ENCODE measurements around the gene KLF11. TPM values are rescaled to one million over a fixed set of nuclear protein-coding genes. Genes with fewer than 3 reads are reported as not detected.

The KLF11 gene
- total RNA-seq, 1 donor from 2014 or later, result 25.8 TPM

DNA sequence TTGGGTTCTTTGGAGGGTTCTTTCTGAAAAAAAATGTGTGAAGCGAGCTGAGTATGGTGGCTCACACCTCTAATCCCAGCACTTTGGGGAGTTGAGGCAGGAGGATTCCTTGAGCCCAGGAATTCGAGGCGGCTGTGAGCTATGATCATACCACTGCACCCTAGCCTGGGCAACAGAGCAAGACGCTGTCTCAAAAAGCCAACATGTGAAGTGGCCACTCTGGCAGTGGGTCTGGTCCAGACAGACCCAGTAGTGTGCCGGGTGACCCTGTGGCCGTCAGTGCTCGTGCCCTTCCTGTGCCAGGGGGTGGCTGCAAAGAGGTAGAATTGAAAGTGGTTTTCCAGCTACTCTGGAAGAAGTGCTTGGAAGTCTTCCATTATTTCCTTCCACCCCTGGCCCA is 11.6 kb downstream of the KLF11 start:
- ATAC-seq (no peak), DNase-seq (no peak)
- intact Hi-C loops (cut with micrococcal nuclease), result no loop called here

DNA sequence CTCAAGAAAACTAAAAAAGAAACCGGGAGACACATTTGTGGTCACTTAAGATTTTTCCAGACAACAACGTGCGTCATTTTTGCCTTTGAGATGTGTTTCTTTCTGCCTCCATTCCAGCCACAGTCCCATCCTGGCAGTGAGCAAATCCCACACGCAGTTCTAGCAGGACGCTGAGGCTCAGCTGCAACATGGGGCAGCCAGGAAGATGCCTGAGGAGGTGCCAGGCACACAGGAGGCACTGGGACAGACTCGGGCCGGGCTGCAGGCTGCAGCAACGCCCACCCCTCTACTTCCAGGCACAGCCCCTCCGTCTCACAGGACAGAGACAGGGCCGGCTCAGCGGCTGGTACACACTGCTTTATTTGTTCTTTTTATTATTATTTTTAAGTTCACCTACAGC is 13.1 kb downstream of the KLF11 start:
- DNase-seq (no peak), ATAC-seq (no peak)
- intact Hi-C loops (cut with micrococcal nuclease), result no loop called here

DNA sequence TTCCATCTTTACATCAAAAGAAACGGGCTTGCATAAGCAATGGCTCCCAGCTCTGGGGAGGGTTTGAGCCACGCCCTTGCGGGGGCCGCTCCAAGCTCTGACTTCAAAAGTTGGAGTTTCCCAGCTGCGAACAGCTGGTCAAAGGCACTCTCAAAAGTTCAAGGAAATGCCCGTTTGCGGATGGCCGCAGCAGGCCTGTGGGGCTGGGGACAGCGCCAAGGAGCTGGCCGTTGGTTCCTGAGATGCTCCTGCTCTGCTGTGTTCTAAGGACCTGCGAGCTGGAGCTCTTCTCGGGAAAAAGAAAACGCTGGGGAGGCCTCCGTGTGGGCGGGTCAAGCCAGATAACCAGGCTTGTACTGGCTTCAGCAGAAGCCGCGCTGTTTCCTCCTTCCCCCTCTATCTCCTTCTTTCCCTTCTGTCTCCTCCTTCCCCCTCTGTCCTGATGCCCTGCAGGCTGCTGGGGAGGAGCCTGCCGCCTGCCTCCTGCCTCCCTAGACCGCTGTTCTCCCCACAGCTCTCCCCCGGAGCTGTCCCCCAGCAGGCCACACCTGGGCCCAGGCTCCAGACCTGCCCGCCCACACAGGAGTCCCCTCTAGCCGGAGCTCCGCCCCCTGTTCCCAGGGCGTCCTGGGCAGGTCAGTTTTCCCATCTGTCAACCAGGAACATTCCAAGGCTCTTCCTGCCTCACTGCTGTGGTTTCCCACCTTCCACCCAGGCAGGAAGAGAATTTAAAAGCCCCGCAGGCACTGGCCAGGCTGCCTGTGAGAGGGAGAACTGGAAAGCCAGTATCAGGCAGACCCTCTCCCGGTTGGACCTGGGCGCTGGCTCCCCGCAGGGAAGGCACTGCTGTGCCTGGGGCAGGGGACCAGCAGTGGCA is 14.1 kb downstream of the KLF11 start:
- intact Hi-C loops (cut with micrococcal nuclease), result no loop called here
- peak; percentile 71 for ATAC-seq
- DNase-seq, result peak; percentile 83

DNA sequence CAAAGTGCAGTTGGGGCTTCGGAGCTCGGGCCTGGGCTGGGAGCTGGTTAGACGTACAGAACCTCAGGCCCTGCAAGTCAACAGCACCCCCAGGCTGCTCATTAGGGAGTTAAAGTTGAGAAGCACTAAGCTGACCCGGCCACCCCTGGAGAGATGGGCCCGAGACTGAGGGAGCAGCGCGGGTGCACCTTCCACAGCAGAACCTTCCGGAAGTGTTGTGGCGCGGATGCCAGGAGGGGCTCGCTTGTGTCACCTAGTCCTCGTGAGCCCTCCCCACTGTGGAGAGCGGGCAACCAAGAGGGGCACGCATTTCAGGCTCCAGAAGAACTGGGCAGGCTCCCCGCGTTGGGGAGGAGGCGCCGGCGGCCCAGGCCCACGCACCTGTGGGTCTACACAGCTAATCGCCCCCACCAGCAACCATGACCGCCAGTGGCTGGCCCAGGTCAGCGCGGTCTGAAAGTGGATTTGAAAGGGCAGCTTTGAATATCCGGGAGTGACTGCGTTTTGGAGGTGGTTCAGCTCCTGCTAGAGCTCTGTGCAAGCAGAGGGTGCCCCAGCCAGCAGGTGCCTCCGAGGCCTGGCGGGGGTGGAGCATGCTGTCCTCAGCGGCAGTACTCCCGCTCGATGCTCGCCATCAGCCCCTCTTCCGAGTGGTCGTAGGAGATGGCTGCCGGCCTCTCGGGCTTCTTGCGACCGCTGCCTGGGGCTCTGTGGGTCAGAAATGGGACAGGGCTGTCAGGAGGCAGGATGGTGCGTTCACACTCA is 15.1 kb downstream of the KLF11 start:
- DNase-seq (no peak), ATAC-seq (no peak)
- intact Hi-C loops (cut with micrococcal nuclease), result no loop called here

DNA sequence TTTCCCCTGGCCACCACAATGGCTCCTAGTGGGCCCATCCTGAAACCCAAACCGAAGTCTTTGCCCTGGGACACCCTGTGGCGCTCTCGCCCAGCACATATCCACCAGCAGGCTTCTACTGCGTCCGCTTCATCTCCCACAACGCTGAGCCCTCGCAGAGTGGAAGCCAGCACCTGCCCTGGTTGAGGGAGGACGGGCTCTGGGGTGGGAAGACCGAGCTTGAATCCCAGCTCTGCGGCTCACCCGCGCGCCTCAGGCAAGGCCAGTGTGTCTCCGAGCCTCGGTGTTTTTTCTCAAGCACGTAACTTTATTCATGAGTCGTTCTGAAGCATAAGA is 15.6 kb downstream of the KLF11 start:
- DNase-seq (no peak), ATAC-seq (no peak)
- intact Hi-C loops (cut with micrococcal nuclease), result no loop called here

DNA sequence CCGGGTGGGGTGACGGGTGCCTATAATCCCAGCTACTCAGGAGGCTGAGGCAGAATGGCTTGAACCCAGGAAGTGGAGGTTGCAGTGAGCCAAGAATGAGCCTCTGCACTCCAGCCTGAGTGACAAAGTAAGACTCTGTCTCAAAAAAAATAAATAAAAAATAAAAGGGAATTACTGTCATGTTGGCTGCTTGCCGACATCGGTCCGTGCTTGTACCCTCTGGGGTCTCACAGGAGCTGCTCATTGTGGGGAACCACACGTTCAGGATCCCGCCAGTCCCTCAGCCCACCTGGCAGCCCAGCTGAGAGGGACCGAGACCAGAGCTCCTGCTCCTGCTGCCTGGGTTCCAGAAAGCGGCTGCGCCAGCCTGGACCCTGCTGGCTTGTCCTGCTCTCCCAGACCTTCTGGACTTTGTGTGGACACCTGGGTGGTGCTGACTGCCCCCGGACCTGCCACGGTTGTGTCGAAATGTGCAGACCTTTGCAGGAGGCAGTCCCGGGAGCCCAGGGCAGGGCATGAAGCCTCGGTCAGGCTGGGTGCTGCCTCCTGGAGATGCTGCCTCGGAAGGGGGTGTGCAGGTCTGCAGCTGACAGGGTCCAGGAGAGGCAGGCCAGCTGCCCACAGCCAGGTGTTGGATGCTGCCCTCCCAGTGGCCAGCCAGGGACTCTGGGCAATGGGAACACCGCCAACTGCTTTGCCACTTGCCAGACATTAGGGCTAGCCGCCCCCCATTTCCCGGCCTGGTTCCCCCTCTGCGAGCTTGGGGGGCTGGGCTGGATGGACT is 16.4 kb downstream of the KLF11 start:
- intact Hi-C loops (cut with micrococcal nuclease), result no loop called here
- DNase-seq (no peak), ATAC-seq (no peak)

DNA sequence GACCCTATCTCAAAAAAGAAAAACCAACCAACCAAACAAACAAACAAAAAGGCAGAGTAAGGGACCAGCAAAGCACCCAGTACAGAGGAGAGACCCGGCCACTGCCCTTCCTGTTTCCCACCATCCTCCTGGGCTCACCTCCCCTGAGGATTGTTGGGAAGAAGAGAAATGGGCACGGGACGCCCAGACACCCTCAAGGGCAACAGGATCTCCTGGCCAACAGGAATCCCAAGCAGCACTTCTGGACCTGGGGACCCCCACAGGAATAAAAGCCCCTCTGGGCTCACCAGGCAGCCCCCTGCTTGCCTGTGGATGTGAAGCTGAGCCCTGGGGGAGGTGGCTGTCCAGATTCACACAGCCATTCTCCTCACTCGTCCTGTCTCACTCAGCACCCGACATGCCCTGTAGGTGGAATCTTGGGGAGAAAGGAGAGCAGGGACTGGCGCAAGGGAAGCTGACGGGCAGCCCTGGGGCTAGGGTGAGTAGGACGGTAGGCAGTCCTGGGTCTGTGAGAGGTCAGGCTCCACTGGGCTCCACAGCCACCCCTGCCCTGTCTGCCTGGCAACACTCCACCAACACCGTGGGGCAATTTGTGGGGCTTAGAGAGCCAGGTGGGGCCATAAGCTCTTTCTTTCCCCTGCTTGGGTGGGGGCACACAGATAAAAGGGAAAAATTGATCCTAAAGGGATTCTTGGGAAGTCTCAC is 18.0 kb downstream of the KLF11 start:
- no peak for DNase-seq
- ATAC-seq, result no peak
- intact Hi-C loops (cut with micrococcal nuclease), result no loop called here

DNA sequence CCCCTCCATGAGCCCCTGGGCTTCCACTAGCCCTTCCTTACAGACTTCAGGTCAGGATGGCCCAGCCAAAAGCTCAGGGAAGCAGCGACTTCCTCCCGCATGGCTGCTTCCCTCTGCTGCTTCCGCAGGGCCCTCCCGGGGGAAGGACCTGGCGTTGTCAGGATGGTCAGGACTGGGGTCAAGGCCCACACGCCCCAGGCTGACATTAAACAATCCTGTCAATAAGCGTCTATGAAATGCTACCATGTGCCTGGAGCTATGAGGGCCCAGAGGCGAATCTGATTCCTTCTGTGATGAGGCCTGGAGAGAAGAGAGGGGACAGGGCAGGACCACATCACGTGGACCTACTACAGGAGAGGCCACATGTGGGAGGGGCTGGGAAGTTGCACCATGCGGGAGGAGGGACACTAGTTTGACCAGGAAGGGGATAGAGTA is 19.6 kb downstream of the KLF11 start:
- intact Hi-C loops (cut with micrococcal nuclease), result no loop called here
- DNase-seq (no peak), ATAC-seq (no peak)

DNA sequence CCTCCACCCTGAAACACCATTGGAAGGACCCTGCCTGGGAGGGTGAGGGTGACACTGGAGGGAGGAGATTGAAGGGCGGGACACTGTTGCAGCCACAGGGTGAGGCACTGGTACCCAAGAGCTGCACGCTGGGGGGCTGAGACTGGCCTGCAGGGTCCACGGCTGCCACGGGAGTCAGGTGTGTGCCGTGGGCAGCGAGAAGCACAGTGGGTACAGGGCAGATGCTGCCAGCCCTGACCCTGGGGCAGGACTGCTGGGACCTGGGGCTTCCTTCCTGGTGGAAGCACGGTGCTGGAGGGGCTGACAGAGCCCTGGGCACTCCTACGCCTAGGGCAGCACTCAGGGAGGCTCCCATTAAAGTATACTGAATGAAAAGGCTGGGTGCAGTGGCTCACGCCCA is 20.2 kb downstream of the KLF11 start:
- ATAC-seq, result no peak
- DNase-seq, result no peak
- intact Hi-C loops (cut with micrococcal nuclease), result no loop called here

DNA sequence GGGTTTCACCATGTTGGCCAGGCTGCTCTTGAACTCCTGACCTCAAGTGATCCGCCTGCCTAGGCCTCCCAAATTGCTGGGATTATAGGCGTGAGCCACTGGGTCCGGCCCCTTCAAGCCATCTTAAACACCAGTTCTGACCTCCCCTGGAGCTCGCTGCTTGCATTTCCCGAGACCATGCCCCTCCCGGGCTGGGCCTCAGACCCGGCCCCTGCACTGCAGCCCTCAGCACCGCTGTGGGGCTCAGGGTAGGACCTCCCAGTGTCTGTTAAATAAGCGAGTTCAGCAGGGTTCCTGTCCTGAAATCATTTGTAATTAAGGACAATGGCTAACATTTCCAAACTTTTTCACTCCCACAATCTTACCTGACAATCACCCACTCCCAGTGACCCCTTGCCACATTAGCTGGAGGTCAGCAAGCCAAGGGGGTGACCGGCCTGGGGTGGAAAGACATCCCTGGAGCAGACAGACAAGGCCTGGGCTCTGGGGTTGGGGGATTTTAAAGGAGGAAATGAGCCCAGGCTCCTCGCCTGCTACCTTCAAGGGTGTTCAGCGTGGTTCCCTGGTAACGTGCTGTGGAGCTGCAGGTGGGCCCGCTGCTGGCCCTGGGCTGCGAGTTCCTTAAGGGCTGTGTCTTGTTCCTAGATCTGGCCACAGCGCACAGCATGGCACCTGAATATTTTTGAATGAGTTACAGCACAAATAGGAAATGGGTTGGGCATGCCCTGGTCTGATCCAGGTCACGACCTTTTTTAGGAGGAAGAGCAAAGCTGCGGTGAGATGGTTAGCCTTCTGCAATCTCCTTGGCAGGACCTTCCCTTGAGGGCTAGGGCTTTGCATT is 21.8 kb downstream of the KLF11 start:
- no peak for DNase-seq
- intact Hi-C loops (cut with micrococcal nuclease), result no loop called here

DNA sequence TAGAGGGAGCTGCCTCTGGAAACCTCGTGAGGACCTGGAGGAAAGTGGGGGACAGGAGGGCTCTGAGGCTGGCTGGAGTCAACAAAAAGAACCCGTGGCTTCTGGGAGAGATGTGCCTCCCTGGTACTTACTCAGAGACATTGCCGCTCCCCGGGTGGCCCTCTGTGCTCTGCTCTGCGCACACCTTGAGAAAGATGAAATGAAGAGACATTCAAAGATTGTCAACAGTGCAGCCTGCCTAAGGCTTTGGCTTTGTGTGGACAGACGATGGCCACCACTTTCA is 22.4 kb downstream of the KLF11 start:
- ATAC-seq, result no peak
- intact Hi-C loops (cut with micrococcal nuclease), result no loop called here
- DNase-seq, result no peak

More for the DNA sequence above, 21.8 kb downstream of the KLF11 start:
- no peak for ATAC-seq

DNA sequence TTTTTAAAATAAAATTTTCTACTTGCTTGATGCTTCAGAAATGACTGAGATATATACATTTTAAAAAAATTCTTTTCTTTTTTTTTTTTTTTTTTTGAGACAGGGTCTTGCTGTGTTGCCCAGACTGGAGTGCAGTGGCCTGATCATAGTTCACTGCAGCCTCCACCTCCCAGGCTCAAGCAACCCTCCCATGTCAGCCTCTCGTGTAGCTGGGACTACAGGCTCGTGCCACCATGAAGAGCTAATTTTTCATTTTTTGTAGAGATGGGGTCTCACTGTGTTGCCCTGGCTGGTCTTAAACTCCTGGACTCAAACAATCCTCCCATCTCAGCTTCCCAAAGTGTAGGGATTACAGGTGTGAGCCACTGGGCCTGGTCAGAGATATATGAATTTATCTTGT is 24.0 kb downstream of the KLF11 start:
- ATAC-seq, result no peak

DNA sequence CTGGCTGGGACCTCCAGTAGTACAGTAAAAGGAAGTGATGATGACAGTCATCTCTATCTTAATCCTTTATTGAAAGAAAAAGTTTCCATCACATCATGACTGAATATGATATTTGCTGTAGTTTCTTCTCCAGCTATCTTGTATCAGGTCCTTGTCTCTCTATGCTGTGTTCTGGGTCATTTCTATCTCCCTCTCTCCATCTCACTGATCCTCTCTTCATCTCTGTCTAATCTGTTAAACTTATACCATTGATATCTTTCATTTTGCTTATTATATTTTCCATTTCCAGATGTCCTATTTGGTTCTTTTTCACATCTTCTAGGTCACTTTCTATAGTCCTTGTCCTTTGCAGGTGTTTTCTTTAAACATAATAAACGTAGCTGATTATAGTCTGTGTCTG is 24.5 kb downstream of the KLF11 start:
- DNase-seq, result no peak
- intact Hi-C loops (cut with micrococcal nuclease), result no loop called here
- no peak for ATAC-seq

More for the DNA sequence above, 24.0 kb downstream of the KLF11 start:
- DNase-seq, result no peak
- intact Hi-C loops (cut with micrococcal nuclease), result no loop called here

DNA sequence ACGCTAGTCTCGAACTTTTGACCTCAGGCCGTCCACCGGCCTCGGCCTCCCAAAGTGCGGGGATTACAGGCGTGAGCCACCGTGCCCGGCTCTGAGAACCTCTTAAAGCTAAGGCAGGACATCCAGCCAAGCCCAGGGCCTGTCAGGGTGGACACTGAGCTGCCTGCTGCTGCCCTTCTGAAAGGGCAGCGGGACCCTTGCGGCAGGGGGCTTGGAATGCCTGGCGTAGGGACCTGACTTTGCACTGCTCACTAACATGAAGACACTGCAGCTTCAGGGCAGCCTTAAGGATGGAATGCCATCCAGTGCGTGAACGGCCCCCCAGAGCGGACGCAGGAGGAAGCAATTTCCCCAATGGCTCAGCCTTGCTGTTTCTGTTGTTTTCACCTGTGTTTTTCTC is 27.8 kb downstream of the KLF11 start:
- intact Hi-C loops (cut with micrococcal nuclease), result no loop called here
- ATAC-seq (no peak), DNase-seq (no peak)

DNA sequence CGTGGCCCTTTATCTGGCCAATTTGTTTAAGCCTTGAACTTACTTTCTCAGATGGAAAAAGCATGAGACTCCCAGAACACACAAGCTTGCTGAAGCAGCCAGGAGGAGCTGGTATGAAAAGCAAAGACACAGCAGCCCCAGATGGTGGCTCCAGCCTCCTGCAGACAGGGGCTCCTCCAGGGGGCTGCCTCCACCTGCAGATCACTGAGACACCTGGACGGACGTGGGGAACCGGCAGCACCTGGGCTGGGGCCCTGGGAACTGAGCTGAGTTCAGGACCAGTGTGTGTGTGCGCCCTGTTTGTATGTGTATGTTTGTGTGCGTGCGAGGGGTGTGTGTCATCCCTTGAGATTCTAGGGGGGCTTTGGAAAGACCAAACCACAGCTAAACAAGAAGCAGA is 28.2 kb downstream of the KLF11 start:
- DNase-seq (no peak), ATAC-seq (no peak)
- intact Hi-C loops (cut with micrococcal nuclease), result no loop called here

DNA sequence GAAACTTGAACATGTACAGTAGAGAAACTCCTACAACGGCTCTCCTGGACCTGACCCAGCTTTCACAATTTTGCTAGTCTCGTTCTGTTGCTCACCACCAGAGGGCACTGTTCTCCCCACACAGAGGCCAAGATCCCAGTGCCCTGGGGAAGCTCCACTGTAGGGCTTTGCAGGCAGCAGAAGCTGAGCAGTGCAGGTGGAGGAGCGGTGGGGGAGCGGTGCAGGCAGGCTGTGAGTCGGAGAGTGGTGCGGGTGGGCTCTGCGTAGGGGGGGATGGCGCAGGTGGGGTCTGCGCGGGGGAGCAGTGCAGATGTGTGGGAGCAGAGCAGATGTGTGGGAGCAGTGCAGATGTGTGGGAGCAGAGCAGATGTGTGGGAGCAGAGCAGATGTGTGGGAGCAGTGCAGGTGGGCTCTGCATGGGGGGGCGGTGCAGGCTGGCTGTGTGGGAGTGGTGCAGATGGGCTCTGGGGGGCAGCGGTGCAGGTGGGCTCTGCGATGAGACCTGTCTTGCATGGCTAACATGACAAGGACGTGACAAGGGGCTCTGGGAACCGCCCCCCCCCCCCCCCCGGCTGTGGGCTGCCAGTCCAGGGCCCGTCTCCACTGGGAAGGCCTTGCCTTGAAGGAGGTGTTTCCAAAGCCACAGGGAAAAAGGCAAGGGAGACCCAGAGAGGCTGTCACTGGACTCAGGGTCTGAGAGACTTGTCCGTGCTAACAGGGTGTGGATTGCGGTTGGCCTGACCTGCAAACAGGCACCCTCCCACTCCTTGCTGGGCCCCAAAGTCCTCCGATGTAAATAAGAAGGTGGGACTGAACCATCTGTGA is 29.5 kb downstream of the KLF11 start:
- ATAC-seq (peak; percentile 93), DNase-seq (peak; percentile 79)
- intact Hi-C loops (cut with micrococcal nuclease), result no loop called here

DNA sequence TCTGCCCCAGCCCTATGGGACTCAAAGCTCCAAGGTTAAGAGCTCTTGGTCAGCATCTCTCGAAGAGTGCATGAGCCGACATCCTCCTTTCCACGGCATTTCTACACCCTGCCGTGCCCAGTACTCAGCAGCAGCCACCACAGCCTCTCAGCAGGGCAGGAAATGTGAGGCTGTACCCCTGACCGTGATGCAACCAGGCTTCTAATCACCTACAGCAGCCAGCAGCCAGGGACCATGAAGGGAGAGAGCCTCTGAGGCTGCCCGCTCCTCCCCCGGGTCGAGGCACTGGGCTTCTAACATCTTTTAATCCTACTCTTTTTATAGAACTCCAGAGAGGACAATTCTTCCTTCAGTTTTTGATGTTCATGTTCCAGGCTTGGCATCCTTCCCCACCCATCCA is 30.4 kb downstream of the KLF11 start:
- DNase-seq (no peak), ATAC-seq (no peak)
- intact Hi-C loops (cut with micrococcal nuclease), result no loop called here

DNA sequence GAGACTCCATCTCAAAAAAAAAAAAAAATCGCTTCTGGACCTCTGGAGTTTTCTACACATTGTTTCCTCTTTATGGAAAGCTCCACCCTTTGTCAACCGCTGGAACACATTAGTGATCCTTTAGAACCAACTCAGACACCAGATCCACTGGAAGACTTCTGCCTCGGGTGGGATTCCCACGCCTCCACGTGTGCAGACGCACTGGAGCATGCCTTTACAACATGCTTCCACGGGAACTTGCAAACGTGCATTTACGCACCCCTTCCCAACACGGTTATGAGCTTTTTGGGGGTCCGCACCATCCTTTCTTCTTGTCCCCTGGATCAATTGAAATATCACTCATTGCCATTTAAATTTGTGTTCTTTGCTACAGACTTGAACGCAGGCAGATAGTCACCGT is 31.8 kb downstream of the KLF11 start:
- no peak for ATAC-seq
- intact Hi-C loops (cut with micrococcal nuclease), result no loop called here
- no peak for DNase-seq

Measured in left ventricle myocardium superior (tissue), 1 donor.